Right atrium auricular region (tissue), 2 donors: ENCODE results near the gene DNM2. TPM values are rescaled to one million over a fixed set of nuclear protein-coding genes. Genes with fewer than 3 reads are reported as not detected.

ENCODE experiments used
- DNase-seq: peaks from one replicate; pipeline ENCODE4 v3.0.0-alpha.2; 2019; ENCODE audit warnings: low spot score
- H3K27ac ChIP-seq, 2 donors: fragments of 200-600 bp; sonication (generic); 1 replicate in 1 of 2; 2 replicates in 1 of 2; pipeline ENCODE4 v1.5.1; 2016 to 2019
- H3K27me3 ChIP-seq, 2 donors: fragments of 200-600 bp; sonication (generic); one replicate each; pipeline versions ENCODE4 v1.5.1 to v1.6.0; 2017 to 2019
- H3K36me3 ChIP-seq: fragments of 200-600 bp; sonication (generic); one replicate; pipeline ENCODE4 v1.5.1; 2016
- H3K4me1 ChIP-seq, 2 donors: fragments of 200-600 bp; sonication (generic); one replicate each; pipeline versions ENCODE4 v1.5.1 to v1.6.0; 2017 to 2019
- H3K4me3 ChIP-seq, 2 donors: fragments of 200-600 bp; sonication (generic); 1 replicate in 1 of 2; 2 replicates in 1 of 2; pipeline ENCODE4 v1.5.1; 2017 to 2019; ENCODE audit warnings: mild to moderate bottlenecking in 1 of 2, moderate library complexity in 1 of 2
- H3K9me3 ChIP-seq, 2 donors: fragments of 200-600 bp; sonication (generic); one replicate each; pipeline ENCODE4 v1.5.1; 2019
- total RNA-seq, 2 donors: library from RNA; depleted of rRNA; stranded (reverse); fragments of >200 nt; gene quantifications; one replicate each; pipeline ENCODE4 v1.1.0, GENCODE V29; 2016
- TF ChIP-seq, protein P1 (sequence below), 2 donors: fragments of 200-600 bp; sonication (generic); IDR thresholded peaks; one replicate each; pipeline ENCODE4 v1.5.1; 2019; ENCODE audit warnings: antibody characterized with exemption in 2 of 2

Gene DNM2
- total RNA-seq, 2 donors from 2014 or later, result 111 to 144 TPM

DNA sequence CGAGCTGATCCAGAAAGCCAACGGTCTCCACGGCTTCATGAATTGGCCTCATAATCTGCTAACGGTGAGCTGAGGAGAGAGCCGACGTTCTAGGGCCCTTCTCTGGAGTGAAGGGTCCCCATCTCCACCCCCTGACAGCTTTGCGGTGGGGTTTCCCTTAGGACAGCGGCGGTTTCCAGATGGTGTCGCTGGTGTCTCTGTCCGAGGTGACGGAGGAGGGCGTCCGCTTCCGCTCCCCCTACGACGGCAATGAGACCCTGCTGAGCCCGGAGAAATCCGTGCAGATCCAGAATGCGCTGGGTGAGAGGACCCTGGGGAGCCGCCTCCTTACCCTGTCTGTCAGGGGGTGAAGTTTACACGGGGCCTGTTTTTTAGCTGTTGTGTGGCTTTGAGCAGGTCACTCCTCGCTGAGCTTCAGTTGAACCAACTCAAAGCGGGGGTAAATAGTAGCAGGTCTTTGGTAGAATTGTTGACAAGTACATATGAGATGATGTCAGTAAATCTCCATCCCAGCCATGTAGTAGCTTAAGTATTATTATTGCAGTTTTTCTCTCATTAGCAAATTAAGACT lies 15.8 kb upstream of the DNM2 start:
- no peak for DNase-seq
- no peaks in the 10 kb centered on the region for H3K27me3 ChIP-seq
- H3K4me1 ChIP-seq, result peaks cover 0 to 14% of the 10 kb centered on the region in 2 donors
- peak overlapping the region; percentile 80 to 88 for H3K4me3 ChIP-seq
- no peaks in the 10 kb centered on the region for H3K36me3 ChIP-seq
- no peaks in the 10 kb centered on the region for H3K9me3 ChIP-seq
- H3K27ac ChIP-seq, result peak overlapping the region; percentile 56 to 66
- TF ChIP-seq, protein P1, sequence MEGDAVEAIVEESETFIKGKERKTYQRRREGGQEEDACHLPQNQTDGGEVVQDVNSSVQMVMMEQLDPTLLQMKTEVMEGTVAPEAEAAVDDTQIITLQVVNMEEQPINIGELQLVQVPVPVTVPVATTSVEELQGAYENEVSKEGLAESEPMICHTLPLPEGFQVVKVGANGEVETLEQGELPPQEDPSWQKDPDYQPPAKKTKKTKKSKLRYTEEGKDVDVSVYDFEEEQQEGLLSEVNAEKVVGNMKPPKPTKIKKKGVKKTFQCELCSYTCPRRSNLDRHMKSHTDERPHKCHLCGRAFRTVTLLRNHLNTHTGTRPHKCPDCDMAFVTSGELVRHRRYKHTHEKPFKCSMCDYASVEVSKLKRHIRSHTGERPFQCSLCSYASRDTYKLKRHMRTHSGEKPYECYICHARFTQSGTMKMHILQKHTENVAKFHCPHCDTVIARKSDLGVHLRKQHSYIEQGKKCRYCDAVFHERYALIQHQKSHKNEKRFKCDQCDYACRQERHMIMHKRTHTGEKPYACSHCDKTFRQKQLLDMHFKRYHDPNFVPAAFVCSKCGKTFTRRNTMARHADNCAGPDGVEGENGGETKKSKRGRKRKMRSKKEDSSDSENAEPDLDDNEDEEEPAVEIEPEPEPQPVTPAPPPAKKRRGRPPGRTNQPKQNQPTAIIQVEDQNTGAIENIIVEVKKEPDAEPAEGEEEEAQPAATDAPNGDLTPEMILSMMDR (IDR thresholded peaks at IDR 0.05), result peak in 1 of 2 donors; percentile 31

DNA sequence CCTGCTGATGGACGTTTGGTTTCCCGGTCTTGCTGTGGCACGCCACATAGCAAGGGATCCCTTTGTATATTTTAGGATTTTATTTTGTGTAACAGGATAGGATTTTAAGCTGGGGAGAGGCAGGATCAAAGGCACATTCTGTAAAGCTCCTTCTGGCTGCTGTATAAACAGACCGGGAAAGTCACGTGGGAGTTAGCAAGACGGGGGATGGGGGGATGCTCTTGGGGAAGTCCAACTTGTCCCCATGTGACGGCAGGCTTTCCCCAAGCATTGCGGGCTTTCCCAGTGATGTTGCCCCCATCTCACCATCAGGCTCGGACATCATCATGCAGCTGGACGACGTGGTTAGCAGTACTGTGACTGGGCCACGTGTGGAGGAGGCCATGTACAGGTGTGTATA lies 10.9 kb upstream of the DNM2 start:
- TF ChIP-seq, protein P1 (IDR thresholded peaks at IDR 0.05), result no peak
- Histone ChIP-seq H3K27ac (no peak overlapping the region), H3K4me3 (no peak overlapping the region), H3K36me3 (no peaks in the 10 kb centered on the region), H3K27me3 (no peaks in the 10 kb centered on the region), H3K9me3 (no peaks in the 10 kb centered on the region), H3K4me1 (peaks cover 0 to 5% of the 10 kb centered on the region in 2 donors)
- no peak for DNase-seq

DNA sequence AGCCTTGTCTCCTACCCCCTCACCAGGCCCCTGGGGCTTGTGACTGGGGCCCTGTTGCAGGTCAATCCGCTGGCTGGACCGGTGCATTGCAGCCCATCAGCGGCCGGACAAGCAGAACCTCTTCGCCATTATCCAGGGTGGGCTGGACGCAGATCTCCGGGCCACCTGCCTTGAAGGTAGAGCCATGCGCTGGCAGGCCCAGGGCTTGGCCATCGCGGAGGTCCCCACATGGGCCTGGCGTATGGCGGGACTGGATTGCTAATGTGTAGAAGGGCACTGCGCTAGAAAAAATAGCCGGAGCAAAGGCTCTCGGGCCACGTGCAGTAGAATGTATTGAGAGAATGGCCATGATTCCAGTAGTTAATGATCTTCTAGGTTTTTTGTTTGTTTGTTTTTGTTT lies 10.4 kb upstream of the DNM2 start:
- H3K36me3 ChIP-seq, result no peaks in the 10 kb centered on the region
- peaks cover 0 to under 1% of the 10 kb centered on the region in 2 donors for H3K4me1 ChIP-seq
- H3K27ac ChIP-seq, result no peak overlapping the region
- no peak for DNase-seq
- no peaks in the 10 kb centered on the region for H3K27me3 ChIP-seq
- no peak overlapping the region for H3K4me3 ChIP-seq
- H3K9me3 ChIP-seq, result no peaks in the 10 kb centered on the region
- TF ChIP-seq, protein P1 (IDR thresholded peaks at IDR 0.05), result no peak

DNA sequence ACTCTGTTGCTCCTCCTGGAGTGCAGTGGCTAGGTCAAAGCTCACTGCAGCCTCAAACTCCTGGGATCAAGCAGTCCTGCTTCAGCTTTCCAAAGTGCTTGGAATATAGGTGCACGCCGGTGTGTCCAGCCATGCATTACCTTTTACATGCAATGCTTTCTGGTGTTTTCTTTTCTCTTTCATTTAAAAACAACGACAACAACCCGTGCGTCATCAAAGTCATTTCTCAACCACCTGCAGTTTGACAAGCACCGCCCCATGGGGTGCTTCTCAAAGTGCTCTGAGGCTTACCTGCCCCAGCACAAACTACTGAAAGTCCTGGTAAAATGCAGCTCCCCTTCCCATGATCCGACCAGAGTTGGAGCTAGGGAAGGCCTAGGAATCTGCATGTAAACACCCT lies 9.6 kb upstream of the DNM2 start:
- TF ChIP-seq, protein P1 (IDR thresholded peaks at IDR 0.05), result no peak
- Histone ChIP-seq H3K36me3 (peaks cover 7% of the 10 kb centered on the region), H3K4me1 (no peaks in the 10 kb centered on the region), H3K9me3 (no peaks in the 10 kb centered on the region), H3K4me3 (no peak overlapping the region), H3K27me3 (no peaks in the 10 kb centered on the region), H3K27ac (no peak overlapping the region)
- DNase-seq, result no peak

DNA sequence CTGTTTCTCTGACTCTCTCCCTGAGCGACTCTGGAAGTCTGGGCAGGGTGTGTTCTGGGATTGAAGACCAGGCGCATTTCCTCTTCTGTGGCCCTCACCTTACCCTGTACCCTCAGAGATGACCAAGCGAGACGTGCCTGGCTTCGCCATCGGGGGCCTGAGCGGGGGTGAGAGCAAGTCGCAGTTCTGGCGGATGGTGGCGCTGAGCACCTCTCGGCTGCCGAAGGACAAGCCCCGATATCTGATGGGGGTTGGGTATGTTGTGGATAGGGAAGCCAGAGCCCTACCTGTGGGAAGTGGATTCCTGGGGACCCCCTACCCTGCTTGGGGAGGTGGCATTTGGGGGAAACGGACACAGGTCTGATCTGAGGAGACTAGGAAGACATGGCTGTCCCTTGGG lies 5.8 kb upstream of the DNM2 start:
- TF ChIP-seq, protein P1 (IDR thresholded peaks at IDR 0.05), result no peak
- H3K27me3 ChIP-seq, result no peaks in the 10 kb centered on the region
- H3K4me1 ChIP-seq, result no peaks in the 10 kb centered on the region
- no peak overlapping the region for H3K4me3 ChIP-seq
- no peak for DNase-seq
- no peaks in the 10 kb centered on the region for H3K9me3 ChIP-seq
- H3K36me3 ChIP-seq, result peaks cover 8% of the 10 kb centered on the region
- H3K27ac ChIP-seq, result no peak overlapping the region

DNA sequence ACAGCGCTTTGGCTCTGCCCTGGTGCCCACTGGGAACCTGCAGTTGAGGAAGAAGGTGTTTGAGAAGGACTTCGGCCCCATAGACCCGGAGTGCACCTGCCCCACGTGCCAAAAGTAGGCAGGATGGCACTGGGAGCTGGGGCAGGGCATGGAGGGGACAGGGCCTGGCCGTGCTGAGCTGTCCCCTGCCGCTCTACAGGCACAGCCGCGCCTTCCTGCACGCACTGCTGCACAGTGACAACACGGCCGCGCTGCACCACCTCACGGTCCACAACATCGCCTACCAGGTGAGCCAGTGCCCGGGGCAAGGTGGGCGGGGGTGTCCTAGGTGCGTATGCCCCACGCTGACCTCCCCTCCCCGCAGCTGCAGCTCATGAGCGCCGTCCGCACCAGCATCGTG lies 5.1 kb upstream of the DNM2 start:
- Histone ChIP-seq H3K4me3 (no peak overlapping the region), H3K36me3 (peaks cover 8% of the 10 kb centered on the region), H3K4me1 (no peaks in the 10 kb centered on the region), H3K27me3 (no peaks in the 10 kb centered on the region), H3K9me3 (no peaks in the 10 kb centered on the region), H3K27ac (no peak overlapping the region)
- TF ChIP-seq, protein P1 (IDR thresholded peaks at IDR 0.05), result no peak
- no peak for DNase-seq
